HEK293 (cell line): Measurements from ENCODE around the gene ZNF652.

Experiments used
- CTCF ChIA-PET: fragments of 350-600 bp; formaldehyde crosslinking; extraction: SDS; loops from one replicate; lab custom pipeline; 2021; ENCODE audit warnings: antibody characterized with exemption; lab: Yijun Ruan, JAX
- POLR2A ChIA-PET: fragments of 300-600 bp; formaldehyde crosslinking; extraction: SDS; loops from one replicate; lab custom pipeline; 2020; ENCODE audit warnings: antibody characterized with exemption, inconsistent platforms; lab: Yijun Ruan, JAX
- H3K27ac ChIP-seq: fragments of 200-500 bp; sonication (Bioruptor generic); 2 replicates; pipeline ENCODE4 v1.5.1; 2014; ENCODE audit warnings: low read depth, low read length, control low read depth, inconsistent platforms; ENCODE audit errors: extremely low read depth
- H3K36me3 ChIP-seq, 2 experiments: fragments of 200-500 bp in 1 of 2; sonication (Bioruptor generic) in 1 of 2; 1 replicate in 1 of 2; 2 replicates in 1 of 2; pipeline ENCODE4 v1.5.1; 2014 to 2017; ENCODE audit warnings: inconsistent platforms in 2 of 2, low read length in 2 of 2; ENCODE audit not compliant: control insufficient read depth in 2 of 2, insufficient read depth in 1 of 2
- H3K4me1 ChIP-seq: fragments of 200-500 bp; sonication (Bioruptor generic); 2 replicates; pipeline ENCODE4 v1.5.1; 2014; ENCODE audit warnings: mild to moderate bottlenecking, low read length, inconsistent platforms; ENCODE audit not compliant: control insufficient read depth, insufficient read depth
- H3K4me3 ChIP-seq: 2 replicates; pipeline ENCODE4 v1.5.1; 2011; ENCODE audit warnings: low read depth, mild to moderate bottlenecking, control low read depth, low read length, moderate library complexity
- H3K9me3 ChIP-seq: fragments of 200-500 bp; sonication (Bioruptor generic); 2 replicates; pipeline ENCODE4 v1.5.1; 2014; ENCODE audit warnings: low read depth, low read length, inconsistent platforms; ENCODE audit not compliant: control insufficient read depth, insufficient read depth
- IKZF3 ChIP-seq: fragments of 450-650 bp; IDR thresholded peaks from 2 replicates; pipeline ENCODE4 v1.5.0; 2018; ENCODE audit warnings: missing biosample characterization, mild to moderate bottlenecking, missing genetic modification characterization, moderate library complexity
- MEIS1 ChIP-seq: sonication (generic); formaldehyde crosslinking; IDR thresholded peaks from 2 replicates; pipeline ENCODE4 v1.8.1; 2022; ENCODE audit warnings: missing genetic modification reagents, mild to moderate bottlenecking, borderline replicate concordance
- SP2 ChIP-seq: fragments of 450-650 bp; formaldehyde crosslinking; IDR thresholded peaks from 2 replicates; pipeline ENCODE4 v1.5.1; 2016; ENCODE audit warnings: missing biosample characterization, missing genetic modification characterization
- YY2 ChIP-seq: fragments of 450-650 bp; formaldehyde crosslinking; IDR thresholded peaks from 2 replicates; pipeline ENCODE4 v1.5.1; 2016; ENCODE audit warnings: missing biosample characterization, missing genetic modification characterization
- ZBTB17 ChIP-seq: fragments of 450-650 bp; formaldehyde crosslinking; IDR thresholded peaks from 2 replicates; pipeline ENCODE4 v1.5.1; 2016; ENCODE audit warnings: missing biosample characterization, missing genetic modification characterization
- ZFHX2 ChIP-seq: fragments of 450-650 bp; formaldehyde crosslinking; conservative IDR thresholded peaks from 2 replicates; pipeline ENCODE4 v1.5.1; 2016; ENCODE audit warnings: missing biosample characterization, missing genetic modification characterization
- ZNF146 ChIP-seq: fragments of 450-650 bp; formaldehyde crosslinking; IDR thresholded peaks from 2 replicates; pipeline ENCODE4 v1.5.1; 2016; ENCODE audit warnings: missing biosample characterization, missing genetic modification characterization
- ZNF174 ChIP-seq: fragments of 450-650 bp; formaldehyde crosslinking; IDR thresholded peaks from 2 replicates; pipeline ENCODE4 v1.5.0; 2017; ENCODE audit warnings: missing biosample characterization, mild to moderate bottlenecking, missing genetic modification characterization
- ZNF394 ChIP-seq: fragments of 450-650 bp; formaldehyde crosslinking; IDR thresholded peaks from 2 replicates; pipeline ENCODE4 v1.5.1; 2016; ENCODE audit warnings: missing biosample characterization, missing genetic modification characterization, mild to moderate bottlenecking, moderate library complexity, borderline replicate concordance
- ZNF510 ChIP-seq: fragments of 450-650 bp; formaldehyde crosslinking; IDR thresholded peaks from 2 replicates; pipeline ENCODE4 v1.5.1; 2018; ENCODE audit warnings: mild to moderate bottlenecking, missing genetic modification characterization, missing biosample characterization; ENCODE audit not compliant: insufficient replicate concordance
- ZNF521 ChIP-seq: fragments of 450-650 bp; formaldehyde crosslinking; IDR thresholded peaks from 2 replicates; pipeline ENCODE4 v1.5.1; 2017; ENCODE audit warnings: missing biosample characterization, mild to moderate bottlenecking, missing genetic modification characterization
- ZNF558 ChIP-seq: fragments of 450-650 bp; formaldehyde crosslinking; IDR thresholded peaks from 2 replicates; pipeline ENCODE4 v1.5.1; 2016; ENCODE audit warnings: missing biosample characterization, missing genetic modification characterization
- ZNF560 ChIP-seq: fragments of 450-650 bp; formaldehyde crosslinking; IDR thresholded peaks from 2 replicates; pipeline ENCODE4 v1.5.1; 2017; ENCODE audit warnings: missing biosample characterization, missing genetic modification characterization, borderline replicate concordance
- ZSCAN16 ChIP-seq: fragments of 450-650 bp; formaldehyde crosslinking; IDR thresholded peaks from 2 replicates; pipeline ENCODE4 v1.5.1; 2016; ENCODE audit warnings: missing biosample characterization, missing genetic modification characterization
- TF ChIP-seq, protein P1 (sequence below): fragments of 450-650 bp; formaldehyde crosslinking; IDR thresholded peaks from 2 replicates; pipeline ENCODE4 v1.5.1; 2016; ENCODE audit warnings: missing biosample characterization, missing genetic modification characterization, borderline replicate concordance
- TF ChIP-seq, protein P2 (sequence below): fragments of 450-650 bp; formaldehyde crosslinking; conservative IDR thresholded peaks from 2 replicates; pipeline ENCODE4 v1.5.1; 2016; ENCODE audit warnings: low read depth, missing biosample characterization, missing genetic modification characterization
- TF ChIP-seq, protein P3 (sequence below): fragments of 450-650 bp; formaldehyde crosslinking; IDR thresholded peaks from 2 replicates; pipeline ENCODE4 v1.5.1; 2016; ENCODE audit warnings: missing biosample characterization, missing genetic modification characterization
- TF ChIP-seq, protein P4 (sequence below): fragments of 450-650 bp; formaldehyde crosslinking; IDR thresholded peaks from 2 replicates; pipeline ENCODE4 v1.5.1; 2016; ENCODE audit warnings: missing biosample characterization, missing genetic modification characterization

ZNF652 gene

DNA sequence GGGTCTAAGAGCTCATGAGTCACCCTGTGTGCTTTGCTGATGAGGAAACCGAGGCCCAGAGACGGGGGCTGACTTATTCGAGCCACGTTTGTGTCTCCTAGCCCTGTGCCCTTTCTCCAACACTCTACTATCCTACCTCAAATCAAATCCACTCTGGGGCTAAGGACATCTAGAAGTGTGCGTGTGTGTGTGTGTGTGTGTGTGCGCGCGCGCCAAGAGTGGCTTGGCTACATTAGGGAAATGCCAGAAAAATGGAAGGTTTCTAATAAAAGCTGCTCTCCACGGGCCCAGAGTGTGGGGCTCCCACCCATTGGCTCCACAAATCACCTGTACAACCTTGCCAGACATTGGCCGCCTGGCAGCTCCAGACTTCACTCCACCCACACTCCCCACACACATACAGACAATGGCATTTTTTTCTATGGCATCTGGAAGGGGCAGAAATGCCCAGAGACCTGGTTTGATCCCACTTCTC is 101.2 kb downstream of the ZNF652 start (continued):
- TF ChIP-seq, protein P1, sequence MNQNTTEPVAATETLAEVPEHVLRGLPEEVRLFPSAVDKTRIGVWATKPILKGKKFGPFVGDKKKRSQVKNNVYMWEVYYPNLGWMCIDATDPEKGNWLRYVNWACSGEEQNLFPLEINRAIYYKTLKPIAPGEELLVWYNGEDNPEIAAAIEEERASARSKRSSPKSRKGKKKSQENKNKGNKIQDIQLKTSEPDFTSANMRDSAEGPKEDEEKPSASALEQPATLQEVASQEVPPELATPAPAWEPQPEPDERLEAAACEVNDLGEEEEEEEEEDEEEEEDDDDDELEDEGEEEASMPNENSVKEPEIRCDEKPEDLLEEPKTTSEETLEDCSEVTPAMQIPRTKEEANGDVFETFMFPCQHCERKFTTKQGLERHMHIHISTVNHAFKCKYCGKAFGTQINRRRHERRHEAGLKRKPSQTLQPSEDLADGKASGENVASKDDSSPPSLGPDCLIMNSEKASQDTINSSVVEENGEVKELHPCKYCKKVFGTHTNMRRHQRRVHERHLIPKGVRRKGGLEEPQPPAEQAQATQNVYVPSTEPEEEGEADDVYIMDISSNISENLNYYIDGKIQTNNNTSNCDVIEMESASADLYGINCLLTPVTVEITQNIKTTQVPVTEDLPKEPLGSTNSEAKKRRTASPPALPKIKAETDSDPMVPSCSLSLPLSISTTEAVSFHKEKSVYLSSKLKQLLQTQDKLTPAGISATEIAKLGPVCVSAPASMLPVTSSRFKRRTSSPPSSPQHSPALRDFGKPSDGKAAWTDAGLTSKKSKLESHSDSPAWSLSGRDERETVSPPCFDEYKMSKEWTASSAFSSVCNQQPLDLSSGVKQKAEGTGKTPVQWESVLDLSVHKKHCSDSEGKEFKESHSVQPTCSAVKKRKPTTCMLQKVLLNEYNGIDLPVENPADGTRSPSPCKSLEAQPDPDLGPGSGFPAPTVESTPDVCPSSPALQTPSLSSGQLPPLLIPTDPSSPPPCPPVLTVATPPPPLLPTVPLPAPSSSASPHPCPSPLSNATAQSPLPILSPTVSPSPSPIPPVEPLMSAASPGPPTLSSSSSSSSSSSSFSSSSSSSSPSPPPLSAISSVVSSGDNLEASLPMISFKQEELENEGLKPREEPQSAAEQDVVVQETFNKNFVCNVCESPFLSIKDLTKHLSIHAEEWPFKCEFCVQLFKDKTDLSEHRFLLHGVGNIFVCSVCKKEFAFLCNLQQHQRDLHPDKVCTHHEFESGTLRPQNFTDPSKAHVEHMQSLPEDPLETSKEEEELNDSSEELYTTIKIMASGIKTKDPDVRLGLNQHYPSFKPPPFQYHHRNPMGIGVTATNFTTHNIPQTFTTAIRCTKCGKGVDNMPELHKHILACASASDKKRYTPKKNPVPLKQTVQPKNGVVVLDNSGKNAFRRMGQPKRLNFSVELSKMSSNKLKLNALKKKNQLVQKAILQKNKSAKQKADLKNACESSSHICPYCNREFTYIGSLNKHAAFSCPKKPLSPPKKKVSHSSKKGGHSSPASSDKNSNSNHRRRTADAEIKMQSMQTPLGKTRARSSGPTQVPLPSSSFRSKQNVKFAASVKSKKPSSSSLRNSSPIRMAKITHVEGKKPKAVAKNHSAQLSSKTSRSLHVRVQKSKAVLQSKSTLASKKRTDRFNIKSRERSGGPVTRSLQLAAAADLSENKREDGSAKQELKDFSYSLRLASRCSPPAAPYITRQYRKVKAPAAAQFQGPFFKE (tag by site-specific recombination) = no peak
- TF ChIP-seq, protein P2, sequence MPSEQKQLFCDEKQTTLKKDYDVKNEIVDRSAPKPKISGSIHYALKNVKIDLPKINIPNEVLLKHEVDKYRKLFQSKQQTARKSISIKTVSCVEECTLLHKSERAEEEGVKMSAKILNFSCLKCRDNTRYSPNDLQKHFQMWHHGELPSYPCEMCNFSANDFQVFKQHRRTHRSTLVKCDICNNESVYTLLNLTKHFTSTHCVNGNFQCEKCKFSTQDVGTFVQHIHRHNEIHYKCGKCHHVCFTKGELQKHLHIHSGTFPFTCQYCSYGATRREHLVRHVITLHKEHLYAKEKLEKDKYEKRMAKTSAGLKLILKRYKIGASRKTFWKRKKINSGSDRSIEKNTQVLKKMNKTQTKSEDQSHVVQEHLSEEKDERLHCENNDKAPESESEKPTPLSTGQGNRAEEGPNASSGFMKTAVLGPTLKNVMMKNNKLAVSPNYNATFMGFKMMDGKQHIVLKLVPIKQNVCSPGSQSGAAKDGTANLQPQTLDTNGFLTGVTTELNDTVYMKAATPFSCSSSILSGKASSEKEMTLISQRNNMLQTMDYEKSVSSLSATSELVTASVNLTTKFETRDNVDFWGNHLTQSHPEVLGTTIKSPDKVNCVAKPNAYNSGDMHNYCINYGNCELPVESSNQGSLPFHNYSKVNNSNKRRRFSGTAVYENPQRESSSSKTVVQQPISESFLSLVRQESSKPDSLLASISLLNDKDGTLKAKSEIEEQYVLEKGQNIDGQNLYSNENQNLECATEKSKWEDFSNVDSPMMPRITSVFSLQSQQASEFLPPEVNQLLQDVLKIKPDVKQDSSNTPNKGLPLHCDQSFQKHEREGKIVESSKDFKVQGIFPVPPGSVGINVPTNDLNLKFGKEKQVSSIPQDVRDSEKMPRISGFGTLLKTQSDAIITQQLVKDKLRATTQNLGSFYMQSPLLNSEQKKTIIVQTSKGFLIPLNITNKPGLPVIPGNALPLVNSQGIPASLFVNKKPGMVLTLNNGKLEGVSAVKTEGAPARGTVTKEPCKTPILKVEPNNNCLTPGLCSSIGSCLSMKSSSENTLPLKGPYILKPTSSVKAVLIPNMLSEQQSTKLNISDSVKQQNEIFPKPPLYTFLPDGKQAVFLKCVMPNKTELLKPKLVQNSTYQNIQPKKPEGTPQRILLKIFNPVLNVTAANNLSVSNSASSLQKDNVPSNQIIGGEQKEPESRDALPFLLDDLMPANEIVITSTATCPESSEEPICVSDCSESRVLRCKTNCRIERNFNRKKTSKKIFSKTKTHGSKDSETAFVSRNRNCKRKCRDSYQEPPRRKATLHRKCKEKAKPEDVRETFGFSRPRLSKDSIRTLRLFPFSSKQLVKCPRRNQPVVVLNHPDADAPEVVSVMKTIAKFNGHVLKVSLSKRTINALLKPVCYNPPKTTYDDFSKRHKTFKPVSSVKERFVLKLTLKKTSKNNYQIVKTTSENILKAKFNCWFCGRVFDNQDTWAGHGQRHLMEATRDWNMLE (tag by site-specific recombination) = peak; percentile 3; the same call in 1 of the 2 replicates
- TF ChIP-seq IKZF3 = no peak

DNA sequence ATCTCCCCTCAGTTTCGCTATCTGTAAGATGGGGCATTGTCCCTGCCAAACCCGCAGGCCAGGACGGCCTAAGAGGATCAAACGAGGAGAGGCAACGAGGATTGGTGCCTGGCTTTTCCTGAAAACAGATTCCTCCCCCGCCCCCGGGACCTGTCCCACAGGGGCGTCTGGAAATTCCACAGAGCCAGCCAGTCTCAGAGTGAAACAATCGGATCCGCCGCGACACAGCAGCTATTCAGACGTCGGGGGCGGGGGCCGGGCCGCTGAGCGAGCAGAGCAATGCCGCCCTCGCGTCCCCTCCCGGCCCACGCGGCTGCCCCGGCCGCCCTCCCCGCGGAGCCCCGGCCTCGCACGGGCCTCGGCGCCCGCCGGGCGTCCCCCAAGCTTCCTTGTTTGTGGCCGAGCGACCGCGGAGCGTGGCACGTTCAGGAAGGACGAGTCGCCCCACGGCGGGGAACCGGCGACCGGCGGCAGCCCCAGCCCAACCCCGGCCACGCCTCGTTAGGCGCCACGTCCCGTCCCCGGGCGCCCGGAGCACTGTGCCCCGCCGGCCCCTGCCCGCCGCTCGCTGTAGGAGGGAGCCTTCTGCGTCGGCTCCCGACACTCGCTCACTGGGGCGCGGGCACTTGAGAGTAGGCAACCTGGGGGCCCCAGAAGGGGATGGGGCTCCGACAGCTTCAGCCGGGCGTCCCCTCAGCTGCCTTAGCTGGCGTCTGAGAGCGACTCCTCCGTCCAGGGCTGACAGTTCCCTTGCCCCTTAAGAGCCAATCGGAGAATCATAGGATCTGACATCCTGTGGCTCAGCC is 101.8 kb downstream of the ZNF652 start:
- H3K4me1 ChIP-seq = peaks cover 4% of the 10 kb centered on the region; the same call in 1 of the 2 replicates
- ChIA-PET POLR2A (interaction anchor here (1.0 to 1.7 kb wide), 4 partner anchors 30 to 159 kb away, joined by 3 to 5 read pairs (median 4); partner anchors contain the start of gene PHOSPHO1), CTCF (interaction anchor here (0.6 to 1.7 kb wide), 7 partner anchors 12 to 245 kb away, joined by 3 to 7 read pairs (median 4); no protein-coding TSS in a partner anchor)
- H3K27ac ChIP-seq = peak overlapping the region; percentile 63; the same call in 1 of the 2 replicates
- H3K36me3 ChIP-seq = no peaks in the 10 kb centered on the region
- H3K9me3 ChIP-seq = no peaks in the 10 kb centered on the region
- peak overlapping the region; percentile 44 for H3K4me3 ChIP-seq
- TF ChIP-seq ZSCAN16 (tag by site-specific recombination) (no peak), ZNF521 (no peak), ZNF560 (tag by site-specific recombination) (no peak), ZBTB17 (tag by site-specific recombination) (peak; percentile 19), MEIS1 (no peak), ZNF394 (tag by site-specific recombination) (no peak), ZNF510 (tag by site-specific recombination) (no peak), ZNF558 (no peak), YY2 (tag by site-specific recombination) (no peak), ZNF174 (tag by site-specific recombination) (no peak), ZFHX2 (tag by site-specific recombination) (peak; percentile 86), ZNF146 (tag by site-specific recombination) (no peak), SP2 (tag by site-specific recombination) (peak; percentile 36)
- TF ChIP-seq, protein P3, sequence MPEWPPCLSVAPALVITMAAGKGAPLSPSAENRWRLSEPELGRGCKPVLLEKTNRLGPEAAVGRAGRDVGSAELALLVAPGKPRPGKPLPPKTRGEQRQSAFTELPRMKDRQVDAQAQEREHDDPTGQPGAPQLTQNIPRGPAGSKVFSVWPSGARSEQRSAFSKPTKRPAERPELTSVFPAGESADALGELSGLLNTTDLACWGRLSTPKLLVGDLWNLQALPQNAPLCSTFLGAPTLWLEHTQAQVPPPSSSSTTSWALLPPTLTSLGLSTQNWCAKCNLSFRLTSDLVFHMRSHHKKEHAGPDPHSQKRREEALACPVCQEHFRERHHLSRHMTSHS (tag by site-specific recombination) = no peak
- TF ChIP-seq, protein P4, sequence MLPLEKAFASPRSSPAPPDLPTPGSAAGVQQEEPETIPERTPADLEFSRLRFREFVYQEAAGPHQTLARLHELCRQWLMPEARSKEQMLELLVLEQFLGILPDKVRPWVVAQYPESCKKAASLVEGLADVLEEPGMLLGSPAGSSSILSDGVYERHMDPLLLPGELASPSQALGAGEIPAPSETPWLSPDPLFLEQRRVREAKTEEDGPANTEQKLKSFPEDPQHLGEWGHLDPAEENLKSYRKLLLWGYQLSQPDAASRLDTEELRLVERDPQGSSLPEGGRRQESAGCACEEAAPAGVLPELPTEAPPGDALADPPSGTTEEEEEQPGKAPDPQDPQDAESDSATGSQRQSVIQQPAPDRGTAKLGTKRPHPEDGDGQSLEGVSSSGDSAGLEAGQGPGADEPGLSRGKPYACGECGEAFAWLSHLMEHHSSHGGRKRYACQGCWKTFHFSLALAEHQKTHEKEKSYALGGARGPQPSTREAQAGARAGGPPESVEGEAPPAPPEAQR = no peak
